ENCODE measurements around the gene THADA. TPM values are rescaled to one million over a fixed set of nuclear protein-coding genes. Genes with fewer than 3 reads are reported as not detected.
A peak's percentile ranks its signal among the peaks of the same experiment; 100 is the strongest.

The THADA gene
- total RNA-seq, 1 experiment from 2014 or later = 20.1 TPM

DNA sequence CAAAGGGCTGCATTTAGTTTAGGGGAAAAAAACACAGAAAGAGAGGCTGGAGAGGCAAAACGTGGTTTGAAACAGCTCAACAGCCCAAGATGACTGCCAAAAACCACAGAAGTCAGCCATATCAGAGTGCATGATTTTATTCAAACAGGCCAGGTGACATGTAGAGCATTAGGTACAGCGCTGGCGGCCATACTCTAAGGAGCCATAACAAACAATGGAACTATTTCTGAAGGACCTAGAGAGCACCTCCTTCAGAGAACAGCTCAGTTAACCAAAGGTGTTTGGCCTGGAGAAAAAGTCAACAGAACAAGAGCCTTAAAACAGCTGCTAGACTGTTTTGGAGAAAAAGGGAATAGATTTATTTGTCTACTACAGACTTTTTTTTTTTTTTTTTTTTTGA lies 2.6 kb downstream of the THADA start:
- H3K27me3 Mint-ChIP-seq (ENCODE audit: low read depth) = peaks cover 2% of the 10 kb centered on the region; the same call in 1 of the 2 replicates
- H3K4me3 Mint-ChIP-seq = no peak overlapping the region
- H3K4ac ChIP-seq (ENCODE audit: low read depth, low read length) = no peak overlapping the region

More for the DNA sequence above, 2.6 kb downstream of the THADA start:
- WGBS (ENCODE audit: extremely low coverage, insufficient read length, low lambda C conversion rate) = no CpG with 5 or more reads among the region's 3 CpGs
- Histone ChIP-seq H3K23ac (ENCODE audit: insufficient read length, low read depth, low read length) (no peak overlapping the region), H3K9me3 (ENCODE audit: control insufficient read depth, low read depth, low read length) (no peaks in the 10 kb centered on the region), H3K18ac (ENCODE audit: insufficient read length, low read depth, low read length) (no peak overlapping the region), H2AK5ac (ENCODE audit: insufficient read length, low read length) (no peak overlapping the region), H3K14ac (ENCODE audit: insufficient read depth, low read length) (no peak overlapping the region), H3K27ac (ENCODE audit: insufficient read length, low read depth, low read length) (no peak overlapping the region), H2AFZ (ENCODE audit: low read length) (no peak overlapping the region), H3K4me1 (ENCODE audit: insufficient read depth, low read length) (no peaks in the 10 kb centered on the region), H3K23me2 (ENCODE audit: insufficient read length, low read depth, low read length, poor library complexity, severe bottlenecking) (peaks cover 9% of the 10 kb centered on the region), H3K4me2 (ENCODE audit: insufficient read depth, insufficient read length, low read length) (no peak overlapping the region), H2BK12ac (ENCODE audit: insufficient read length, low read depth, low read length) (no peak overlapping the region), H3K79me2 (ENCODE audit: insufficient read depth, low read length) (peaks cover 3% of the 10 kb centered on the region; the same call in 1 of the 2 replicates), H4K5ac (ENCODE audit: insufficient read length, low read depth, low read length) (no peak overlapping the region), H2BK120ac (ENCODE audit: low read depth, low read length, poor library complexity, severe bottlenecking) (no peak overlapping the region), H2BK20ac (ENCODE audit: low read depth, low read length, poor library complexity, severe bottlenecking) (no peak overlapping the region), H4K20me1 (ENCODE audit: control insufficient read depth, insufficient read depth, insufficient read length) (no peaks in the 10 kb centered on the region), H4K8ac (replicated peaks; ENCODE audit: insufficient read length, low read depth, low read length) (no peak overlapping the region), H3K56ac (ENCODE audit: insufficient read length, low read depth, low read length) (no peak overlapping the region), H3K9ac (ENCODE audit: extremely low read depth, insufficient read length, low read length) (no peak overlapping the region), H4K91ac (ENCODE audit: insufficient read length, low read depth, low read length) (no peak overlapping the region), H3T11ph (ENCODE audit: low read length) (no peak overlapping the region), H2BK5ac (ENCODE audit: insufficient read length, low read length) (no peak overlapping the region), H2BK15ac (ENCODE audit: low read depth, low read length) (no peak overlapping the region), H3K27me3 (ENCODE audit: insufficient read depth, low read length) (no peaks in the 10 kb centered on the region), H3K79me1 (ENCODE audit: insufficient read depth, low read depth, low read length, poor library complexity, severe bottlenecking) (no peaks in the 10 kb centered on the region)
- Mint-ChIP-seq H3K4me1 (peaks cover 10 to 13% of the 10 kb centered on the region in 2 experiments), H3K36me3 (ENCODE audit: insufficient read depth in 1 of 3, low read depth in 3 of 3) (peaks cover 0 to 14% (median 3%) of the 10 kb centered on the region in 3 experiments; a peak in 4 of 7 replicates), H3K27ac (peak overlapping the region in 1 of 3 experiments; percentile 74; a peak in 1 of 7 replicates), H3K9me3 (no peaks in the 10 kb centered on the region)
- no peak for DNase-seq
- TF ChIP-seq, protein P1, sequence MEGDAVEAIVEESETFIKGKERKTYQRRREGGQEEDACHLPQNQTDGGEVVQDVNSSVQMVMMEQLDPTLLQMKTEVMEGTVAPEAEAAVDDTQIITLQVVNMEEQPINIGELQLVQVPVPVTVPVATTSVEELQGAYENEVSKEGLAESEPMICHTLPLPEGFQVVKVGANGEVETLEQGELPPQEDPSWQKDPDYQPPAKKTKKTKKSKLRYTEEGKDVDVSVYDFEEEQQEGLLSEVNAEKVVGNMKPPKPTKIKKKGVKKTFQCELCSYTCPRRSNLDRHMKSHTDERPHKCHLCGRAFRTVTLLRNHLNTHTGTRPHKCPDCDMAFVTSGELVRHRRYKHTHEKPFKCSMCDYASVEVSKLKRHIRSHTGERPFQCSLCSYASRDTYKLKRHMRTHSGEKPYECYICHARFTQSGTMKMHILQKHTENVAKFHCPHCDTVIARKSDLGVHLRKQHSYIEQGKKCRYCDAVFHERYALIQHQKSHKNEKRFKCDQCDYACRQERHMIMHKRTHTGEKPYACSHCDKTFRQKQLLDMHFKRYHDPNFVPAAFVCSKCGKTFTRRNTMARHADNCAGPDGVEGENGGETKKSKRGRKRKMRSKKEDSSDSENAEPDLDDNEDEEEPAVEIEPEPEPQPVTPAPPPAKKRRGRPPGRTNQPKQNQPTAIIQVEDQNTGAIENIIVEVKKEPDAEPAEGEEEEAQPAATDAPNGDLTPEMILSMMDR (conservative IDR thresholded peaks at IDR 0.05) = no peak

All from H9 (cell line).